Prostate gland (tissue), 2 donors: ENCODE measurements around the gene RBM15.

Experiments used
- POLR2A ChIP-seq: fragments of 450-650 bp; IDR thresholded peaks from one replicate; pipeline ENCODE4 v1.6.1; 2016; ENCODE audit warnings: antibody characterized with exemption, mild to moderate bottlenecking
- TF ChIP-seq, protein P1 (sequence below), 4 experiments: fragments of 200-600 bp in 2 of 4; fragments of 450-650 bp in 2 of 4; sonication (generic) in 2 of 4; IDR thresholded peaks; 1 replicate in 3 of 4; 2 replicates in 1 of 4; pipeline ENCODE4 v1.5.1; 2016 to 2019; ENCODE audit warnings: antibody characterized with exemption in 4 of 4, mild to moderate bottlenecking in 2 of 4, moderate library complexity in 2 of 4

GRCh38 chr1:110336300-110337039 lies 2.7 kb upstream of the RBM15 start:
- no peak for TF ChIP-seq POLR2A
- TF ChIP-seq, protein P1, sequence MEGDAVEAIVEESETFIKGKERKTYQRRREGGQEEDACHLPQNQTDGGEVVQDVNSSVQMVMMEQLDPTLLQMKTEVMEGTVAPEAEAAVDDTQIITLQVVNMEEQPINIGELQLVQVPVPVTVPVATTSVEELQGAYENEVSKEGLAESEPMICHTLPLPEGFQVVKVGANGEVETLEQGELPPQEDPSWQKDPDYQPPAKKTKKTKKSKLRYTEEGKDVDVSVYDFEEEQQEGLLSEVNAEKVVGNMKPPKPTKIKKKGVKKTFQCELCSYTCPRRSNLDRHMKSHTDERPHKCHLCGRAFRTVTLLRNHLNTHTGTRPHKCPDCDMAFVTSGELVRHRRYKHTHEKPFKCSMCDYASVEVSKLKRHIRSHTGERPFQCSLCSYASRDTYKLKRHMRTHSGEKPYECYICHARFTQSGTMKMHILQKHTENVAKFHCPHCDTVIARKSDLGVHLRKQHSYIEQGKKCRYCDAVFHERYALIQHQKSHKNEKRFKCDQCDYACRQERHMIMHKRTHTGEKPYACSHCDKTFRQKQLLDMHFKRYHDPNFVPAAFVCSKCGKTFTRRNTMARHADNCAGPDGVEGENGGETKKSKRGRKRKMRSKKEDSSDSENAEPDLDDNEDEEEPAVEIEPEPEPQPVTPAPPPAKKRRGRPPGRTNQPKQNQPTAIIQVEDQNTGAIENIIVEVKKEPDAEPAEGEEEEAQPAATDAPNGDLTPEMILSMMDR (IDR thresholded peaks at IDR 0.05): no peak
